ENCODE results near the gene TRAPPC2L. TPM values are rescaled to one million over a fixed set of nuclear protein-coding genes. Genes with fewer than 3 reads are reported as not detected.

TRAPPC2L gene
- total RNA-seq, 2 donors from 2014 or later = 110 TPM

GRCh38 chr16:88864521-88864920 lies 7.6 kb downstream of the TRAPPC2L start:
- no peaks in the 10 kb centered on the region for H3K4me1 Mint-ChIP-seq
- H3K9ac ChIP-seq (ENCODE audit: extremely low read depth, low read length, poor library complexity, severe bottlenecking) = no peak overlapping the region
- H3K36me3 Mint-ChIP-seq (ENCODE audit: low read depth) = peaks cover 29% of the 10 kb centered on the region
- H3K27ac ChIP-seq (ENCODE audit: low read depth, low read length) = no peak overlapping the region
- no peak overlapping the region for H3K27ac Mint-ChIP-seq
- 87 to 92% methylated on average over 3 to 18 of the region's 18 CpGs for WGBS, 2 experiments (ENCODE audit: insufficient coverage in 1 of 2, insufficient read length in 1 of 2)
- no peak for TF ChIP-seq CTCF (conservative IDR thresholded peaks at IDR 0.05)
- H3K36me3 ChIP-seq (ENCODE audit: control insufficient read depth, insufficient read depth, low read length) = peaks cover 19% of the 10 kb centered on the region
- H3K9me3 ChIP-seq (ENCODE audit: control insufficient read depth, low read length) = no peaks in the 10 kb centered on the region
- H3K27me3 Mint-ChIP-seq (ENCODE audit: insufficient read depth) = no peaks in the 10 kb centered on the region
- no peak for DNase-seq
- no peak overlapping the region for H3K4me3 Mint-ChIP-seq
- H3K4me3 ChIP-seq (ENCODE audit: low read length) = no peak overlapping the region
- H3K9me3 Mint-ChIP-seq = no peaks in the 10 kb centered on the region
- H3K4me1 ChIP-seq (ENCODE audit: control insufficient read depth, insufficient read depth, low read length) = no peaks in the 10 kb centered on the region
- H3K27me3 ChIP-seq (ENCODE audit: control insufficient read depth, insufficient read depth, low read length, poor library complexity, severe bottlenecking) = no peaks in the 10 kb centered on the region

GRCh38 chr16:88865310-88865709 lies 8.4 kb downstream of the TRAPPC2L start:
- Mint-ChIP-seq H3K4me3 (no peak overlapping the region), H3K36me3 (ENCODE audit: low read depth) (peaks cover 21% of the 10 kb centered on the region), H3K4me1 (no peaks in the 10 kb centered on the region), H3K27ac (no peak overlapping the region), H3K9me3 (no peaks in the 10 kb centered on the region), H3K27me3 (ENCODE audit: insufficient read depth) (no peaks in the 10 kb centered on the region)
- no peaks in the 10 kb centered on the region for H3K4me1 ChIP-seq (ENCODE audit: control insufficient read depth, insufficient read depth, low read length)
- 91 to 92% methylated on average over 11 to 14 of the region's 14 CpGs for WGBS, 2 experiments (ENCODE audit: insufficient coverage in 1 of 2, insufficient read length in 1 of 2)
- no peak overlapping the region for H3K4me3 ChIP-seq (ENCODE audit: low read length)
- no peaks in the 10 kb centered on the region for H3K9me3 ChIP-seq (ENCODE audit: control insufficient read depth, low read length)
- no peak for DNase-seq
- no peak for TF ChIP-seq CTCF (conservative IDR thresholded peaks at IDR 0.05)
- H3K36me3 ChIP-seq (ENCODE audit: control insufficient read depth, insufficient read depth, low read length) = peaks cover 11% of the 10 kb centered on the region
- no peak overlapping the region for H3K9ac ChIP-seq (ENCODE audit: extremely low read depth, low read length, poor library complexity, severe bottlenecking)
- H3K27ac ChIP-seq (ENCODE audit: low read depth, low read length) = no peak overlapping the region
- H3K27me3 ChIP-seq (ENCODE audit: control insufficient read depth, insufficient read depth, low read length, poor library complexity, severe bottlenecking) = no peaks in the 10 kb centered on the region

- no peaks in the 10 kb centered on the region for H3K9me3 Mint-ChIP-seq
- no peaks in the 10 kb centered on the region for H3K4me1 ChIP-seq (ENCODE audit: control insufficient read depth, insufficient read depth, low read length)
- no peak overlapping the region for H3K4me3 Mint-ChIP-seq
- H3K4me3 ChIP-seq (ENCODE audit: low read length) = no peak overlapping the region
- no peaks in the 10 kb centered on the region for H3K27me3 Mint-ChIP-seq (ENCODE audit: insufficient read depth)
- 87 to 100% methylated on average over 9 to 15 of the region's 15 CpGs for WGBS, 2 experiments (ENCODE audit: insufficient coverage in 1 of 2, insufficient read length in 1 of 2)
- no peak overlapping the region for H3K27ac Mint-ChIP-seq
- peaks cover 20% of the 10 kb centered on the region for H3K36me3 Mint-ChIP-seq (ENCODE audit: low read depth)
- H3K9ac ChIP-seq (ENCODE audit: extremely low read depth, low read length, poor library complexity, severe bottlenecking) = no peak overlapping the region
- TF ChIP-seq CTCF (conservative IDR thresholded peaks at IDR 0.05) = no peak
- H3K27ac ChIP-seq (ENCODE audit: low read depth, low read length) = no peak overlapping the region
- DNase-seq = no peak
- no peaks in the 10 kb centered on the region for H3K4me1 Mint-ChIP-seq
- peaks cover 6% of the 10 kb centered on the region for H3K36me3 ChIP-seq (ENCODE audit: control insufficient read depth, insufficient read depth, low read length)
- no peaks in the 10 kb centered on the region for H3K9me3 ChIP-seq (ENCODE audit: control insufficient read depth, low read length)
- H3K27me3 ChIP-seq (ENCODE audit: control insufficient read depth, insufficient read depth, low read length, poor library complexity, severe bottlenecking) = no peaks in the 10 kb centered on the region
Observed at GRCh38 chr16:88865742-88866141, 8.8 kb downstream of the TRAPPC2L start.
